DMS53 (cell line): Measurements from ENCODE around the gene KRTAP2-3.
"Not testable (repeated sequence)": the region's sequence is repeated elsewhere in the genome, so short reads cannot be mapped to it uniquely, and the experiment has no call there.

Experiments
- DNase-seq: peaks from one replicate; lab custom pipeline; 2025; lab: John Stamatoyannopoulos, UW

Gene KRTAP2-3, protein sequence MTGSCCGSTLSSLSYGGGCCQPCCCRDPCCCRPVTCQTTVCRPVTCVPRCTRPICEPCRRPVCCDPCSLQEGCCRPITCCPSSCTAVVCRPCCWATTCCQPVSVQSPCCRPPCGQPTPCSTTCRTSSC

DNA sequence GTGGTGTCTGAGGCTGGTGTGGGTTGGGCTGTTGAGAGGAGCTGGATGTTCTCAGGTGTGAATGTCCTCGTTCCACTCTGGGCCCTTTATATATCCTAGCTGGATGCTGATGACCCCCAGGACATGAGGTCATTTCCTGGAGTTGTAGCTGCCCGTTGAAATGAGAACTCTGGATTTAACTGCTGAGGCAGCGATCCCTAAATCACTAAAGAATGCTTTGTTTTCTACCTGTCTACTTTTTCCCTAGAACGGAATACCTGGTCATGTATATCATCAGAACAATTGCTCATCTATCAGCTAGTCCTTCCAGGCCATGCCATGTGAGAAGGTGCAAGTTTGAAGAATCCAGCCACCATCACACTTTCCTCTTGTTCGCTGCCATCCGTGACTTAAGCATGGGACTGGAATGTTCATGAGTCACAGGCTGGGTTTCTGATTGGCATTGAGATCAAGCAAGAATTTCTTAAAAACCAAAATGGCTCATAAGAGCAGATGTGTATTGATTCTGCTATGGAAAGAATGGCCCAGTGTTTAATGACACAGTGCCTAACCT lies at the start of gene KRTAP2-3:
Gene KRTAP2-3, minus strand, starts transcription at position 63 of the 553 bp plus-strand sequence. CDS start 64 bp downstream, outside the sequence.
- DNase-seq: no peak

GRCh38 chr17:41108728-41109386 lies 48.9 kb upstream of the KRTAP2-3 start:
- not testable (repeated sequence) for DNase-seq

DNA sequence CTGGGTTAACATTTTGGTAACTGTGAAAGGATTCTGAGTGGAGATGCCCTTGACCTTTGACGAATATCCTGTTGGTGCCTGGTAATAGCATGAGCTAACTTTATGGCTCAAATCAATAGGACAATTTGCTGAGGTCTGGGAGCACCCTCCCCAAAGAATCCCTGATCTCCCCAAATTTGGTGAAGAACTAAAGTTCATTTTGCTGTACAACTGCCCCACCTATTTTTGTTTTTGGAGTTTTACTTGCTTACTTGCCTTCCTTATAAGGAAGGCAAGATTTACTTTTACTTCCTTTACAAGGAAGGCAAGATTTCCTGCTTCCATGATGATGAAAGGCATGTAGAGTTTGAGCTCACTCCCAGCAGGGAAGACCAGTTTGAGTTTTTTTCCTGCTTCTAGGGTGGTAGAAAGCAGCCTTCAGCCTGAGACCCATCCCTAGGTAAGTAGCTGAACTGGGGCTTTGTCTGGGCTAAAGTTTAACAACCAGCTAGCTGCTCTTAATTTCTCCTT lies 48.1 kb upstream of the KRTAP2-3 start:
- no peak for DNase-seq

DNA sequence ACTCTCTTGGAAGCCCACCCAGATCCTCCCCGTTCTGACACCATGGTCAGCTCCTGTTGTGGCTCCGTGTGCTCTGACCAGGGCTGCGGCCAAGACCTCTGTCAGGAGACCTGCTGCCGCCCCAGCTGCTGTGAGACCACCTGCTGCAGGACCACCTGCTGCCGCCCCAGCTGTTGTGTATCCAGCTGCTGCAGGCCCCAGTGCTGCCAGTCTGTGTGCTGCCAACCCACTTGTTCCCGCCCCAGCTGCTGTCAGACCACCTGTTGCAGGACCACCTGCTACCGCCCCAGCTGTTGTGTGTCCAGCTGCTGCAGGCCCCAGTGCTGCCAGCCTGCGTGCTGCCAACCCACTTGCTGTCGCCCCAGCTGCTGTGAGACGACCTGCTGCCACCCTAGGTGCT lies 45.4 kb upstream of the KRTAP2-3 start, which contains the start of gene KRTAP4-9:
Gene KRTAP4-9, plus strand, starts transcription at position 43 of the 400 bp plus-strand sequence. Its CDS starts 0 bp downstream, at position 43.
- not testable (repeated sequence) for DNase-seq

- DNase-seq: not testable (repeated sequence)
Measured at GRCh38 chr17:41104386-41105038, 44.6 kb upstream of the KRTAP2-3 start.

- DNase-seq: no peak
Measured at GRCh38 chr17:41103896-41104295, 44.0 kb upstream of the KRTAP2-3 start.

- DNase-seq: no peak
Measured at GRCh38 chr17:41101586-41102259, 41.8 kb upstream of the KRTAP2-3 start, which contains the start of gene KRTAP4-16. Gene KRTAP4-16 (minus strand): TSS chr17:41102209. CDS start chr17:41102209, 0 bp downstream.

GRCh38 chr17:41099682-41100480 lies 40.0 kb upstream of the KRTAP2-3 start:
- DNase-seq: not testable (repeated sequence)

DNA sequence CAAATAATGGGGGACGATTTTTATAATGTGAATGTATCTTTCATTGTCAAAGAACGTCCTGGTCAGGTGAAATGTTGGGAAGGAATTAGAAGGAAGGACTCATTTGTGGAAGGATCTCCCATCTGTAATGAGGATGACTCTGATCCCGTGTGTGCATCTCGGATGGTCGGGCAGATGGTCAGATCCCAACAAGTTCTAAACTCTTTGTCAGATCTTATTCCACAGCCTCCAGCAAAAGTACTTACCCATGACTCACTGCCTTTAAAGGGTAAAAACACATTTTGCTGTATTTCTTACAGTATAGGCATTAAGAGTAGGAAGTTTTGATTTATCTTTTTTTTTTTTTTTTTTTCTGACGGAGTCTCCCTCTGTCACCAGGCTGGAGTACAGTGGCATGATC lies 38.6 kb upstream of the KRTAP2-3 start:
- DNase-seq: no peak

- no peak for DNase-seq
Measured at GRCh38 chr17:41098042-41098441, 38.1 kb upstream of the KRTAP2-3 start, which contains the start of gene KRTAP4-8. Gene KRTAP4-8 (minus strand): TSS chr17:41098142. CDS start chr17:41098084, 58 bp downstream.

GRCh38 chr17:41096055-41096454 lies 36.1 kb upstream of the KRTAP2-3 start:
- DNase-seq: no peak

DNA sequence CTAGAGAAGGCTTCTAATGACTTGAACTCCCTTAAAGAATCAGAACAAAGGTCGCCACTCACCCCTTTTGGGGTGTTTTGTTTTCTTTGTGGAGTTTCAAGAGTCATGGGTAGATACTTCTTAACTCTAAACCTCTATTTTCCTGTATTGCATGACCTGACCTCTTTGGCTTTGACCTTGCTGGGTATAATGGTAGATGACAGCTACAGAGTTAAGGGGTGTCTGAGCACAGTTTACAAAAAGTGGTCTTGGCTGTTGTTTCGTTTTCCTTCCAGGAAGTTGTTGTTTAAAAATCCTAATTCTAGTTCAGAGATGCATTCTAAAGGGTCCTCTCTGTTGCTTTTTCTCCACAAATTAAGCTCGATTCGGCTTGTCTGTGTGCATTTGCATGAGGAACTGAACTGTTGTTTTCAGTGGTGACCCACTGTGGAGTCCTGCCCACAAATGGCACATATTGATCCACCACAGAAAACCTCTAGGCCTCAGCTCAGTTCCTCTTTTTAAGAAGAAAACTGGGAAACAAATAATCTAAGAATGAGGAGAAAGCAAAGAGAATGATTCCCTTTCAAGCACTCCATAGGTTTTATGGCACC lies 28.9 kb upstream of the KRTAP2-3 start:
- DNase-seq: not testable (repeated sequence)

GRCh38 chr17:41084100-41084856 lies 24.4 kb upstream of the KRTAP2-3 start, which contains the start of gene KRTAP4-7:
Gene KRTAP4-7 (plus strand): TSS chr17:41084150. CDS start chr17:41084207, 57 bp downstream.
- DNase-seq: not testable (repeated sequence)

DNA sequence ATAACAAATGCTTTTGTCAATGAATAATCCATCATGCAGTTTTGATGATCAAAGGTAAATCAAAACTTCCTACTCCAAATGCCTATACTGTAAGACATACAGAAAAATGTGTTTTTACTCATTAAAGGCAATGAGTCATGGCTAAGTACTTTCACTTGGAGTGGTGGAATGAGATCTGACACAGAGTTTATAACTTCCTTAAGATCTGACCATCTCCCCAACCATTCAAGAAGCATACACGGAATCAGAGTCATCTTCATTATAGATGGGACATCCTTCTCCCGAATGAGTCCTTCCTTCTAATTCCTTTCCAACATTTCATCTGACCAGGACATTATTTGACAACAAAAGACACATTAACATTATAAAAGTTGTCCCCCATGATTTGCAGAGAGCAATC lies 23.5 kb upstream of the KRTAP2-3 start:
- DNase-seq: not testable (repeated sequence)

- DNase-seq: no peak
Measured at GRCh38 chr17:41082626-41083025, 22.7 kb upstream of the KRTAP2-3 start.

DNA sequence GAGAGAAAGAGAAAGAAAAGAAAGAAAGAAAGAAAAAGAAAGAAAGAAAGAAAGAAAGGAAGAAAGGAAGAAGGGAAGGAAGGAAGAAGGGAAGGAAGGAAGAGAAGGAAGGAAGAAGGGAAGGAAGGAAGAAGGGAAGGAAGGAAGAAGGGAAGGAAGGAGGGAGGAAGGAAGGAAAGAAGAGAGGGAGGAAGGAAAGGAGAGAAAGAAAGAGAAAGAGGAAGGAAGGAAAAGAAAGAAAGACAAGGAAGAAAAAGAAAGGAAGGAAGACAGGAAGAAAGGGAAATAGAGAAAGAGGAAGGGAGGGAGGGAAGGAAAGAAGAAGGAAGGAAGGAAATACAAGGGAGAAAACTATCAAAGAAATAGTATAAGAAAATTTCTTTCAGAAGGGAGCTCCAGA lies 16.9 kb upstream of the KRTAP2-3 start:
- no peak for DNase-seq

- DNase-seq: no peak
Measured at GRCh38 chr17:41073676-41074075, 13.8 kb upstream of the KRTAP2-3 start.

DNA sequence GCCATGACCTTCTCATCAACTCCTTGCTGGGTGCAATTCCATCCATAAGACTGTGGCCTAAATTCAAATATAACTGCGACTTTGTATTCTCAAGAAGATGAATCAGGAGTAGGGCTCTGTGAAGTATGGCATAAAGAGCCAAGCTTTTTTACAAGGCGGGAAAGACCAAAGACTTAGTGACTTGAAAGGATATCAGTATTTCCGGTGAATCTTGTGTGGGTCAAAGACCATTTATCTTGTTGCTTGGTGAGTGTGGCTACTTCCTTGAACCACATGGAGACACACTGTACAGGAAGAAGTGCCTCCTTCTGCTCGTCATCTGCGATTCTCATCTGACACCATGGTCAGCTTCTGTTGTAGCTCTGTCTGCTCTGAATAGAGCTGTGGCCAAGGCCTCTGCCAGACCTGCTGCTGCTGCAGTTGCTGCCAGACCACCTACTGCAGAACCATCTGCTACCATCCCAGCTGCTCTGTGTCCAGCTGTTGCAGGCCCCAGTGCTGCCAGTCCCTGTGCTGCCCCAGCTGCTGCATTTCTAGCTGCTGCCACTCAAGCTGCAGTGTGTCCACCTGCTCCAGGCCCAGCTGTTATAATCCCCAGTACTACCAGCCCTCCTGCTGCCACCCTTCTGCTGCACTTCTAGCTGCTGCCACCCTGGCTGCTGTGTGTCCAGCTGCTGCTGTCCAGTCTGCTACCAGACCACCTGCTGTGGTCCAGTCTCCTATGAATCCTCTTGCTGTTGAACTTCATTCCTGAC lies 11.9 kb upstream of the KRTAP2-3 start:
- DNase-seq: peak; percentile 66

DNA sequence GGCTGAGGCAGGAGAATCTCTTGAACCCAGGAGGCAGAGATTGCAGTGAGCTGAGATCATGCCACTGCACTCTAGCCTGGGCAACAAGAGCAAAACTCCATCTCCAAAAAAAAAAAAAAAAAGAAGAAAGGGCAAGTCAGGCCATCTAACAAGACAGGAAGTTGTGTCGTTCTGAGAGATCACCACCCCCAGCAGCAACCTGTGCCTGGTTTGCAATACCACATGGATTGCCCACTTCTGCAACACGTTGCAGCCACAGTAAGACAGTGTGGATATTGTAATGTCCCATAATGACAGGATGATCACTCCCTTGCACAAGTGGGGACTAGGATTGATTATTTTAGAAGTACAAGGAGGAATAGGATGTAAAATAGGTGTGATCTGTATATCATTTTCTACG lies 9.1 kb upstream of the KRTAP2-3 start:
- DNase-seq: no peak
